Nephron progenitor cell (in vitro differentiated cells): ENCODE results near the gene PAH.
A peak's percentile ranks its signal among the peaks of the same experiment; 100 is the strongest.
"Not testable (repeated sequence)": the region's sequence is repeated elsewhere in the genome, so short reads cannot be mapped to it uniquely, and the experiment has no call there.

Experiments
- DNase-seq: peaks from one replicate; pipeline ENCODE4 v3.0.0; 2021
- H3K27ac Mint-ChIP-seq: 2 replicates; pipeline ENCODE4 v1.8.0; 2021; ENCODE audit warnings: mild to moderate bottlenecking, moderate library complexity, mixed read lengths
- H3K27me3 Mint-ChIP-seq: 2 replicates; pipeline ENCODE4 v1.8.0; 2021; ENCODE audit warnings: mild to moderate bottlenecking, low read depth, mixed read lengths; ENCODE audit not compliant: poor library complexity
- H3K36me3 Mint-ChIP-seq: 2 replicates; pipeline ENCODE4 v1.8.0; 2021; ENCODE audit warnings: low read depth, mixed read lengths
- H3K4me1 Mint-ChIP-seq: 2 replicates; pipeline ENCODE4 v1.8.0; 2021; ENCODE audit warnings: mixed read lengths
- H3K4me3 Mint-ChIP-seq: 2 replicates; pipeline ENCODE4 v1.8.0; 2021; ENCODE audit warnings: mild to moderate bottlenecking, moderate library complexity, mixed read lengths
- H3K9me3 Mint-ChIP-seq: 2 replicates; pipeline ENCODE4 v1.8.0; 2021; ENCODE audit warnings: mild to moderate bottlenecking, moderate library complexity, mixed read lengths
- CTCF ChIP-seq: fragments of 200-600 bp; sonication (generic); IDR thresholded peaks from 2 replicates; pipeline ENCODE4 v1.5.0; 2021; ENCODE audit warnings: antibody characterized with exemption

Gene PAH

GRCh38 chr12:102849722-102850447 lies 67.2 kb downstream of the PAH start:
- Mint-ChIP-seq H3K4me3 (no peak overlapping the region), H3K9me3 (no peaks in the 10 kb centered on the region), H3K27ac (no peak overlapping the region), H3K4me1 (no peaks in the 10 kb centered on the region), H3K36me3 (no peaks in the 10 kb centered on the region), H3K27me3 (peaks cover 45% of the 10 kb centered on the region)
- TF ChIP-seq CTCF, result no peak
- no peak for DNase-seq

GRCh38 chr12:102848832-102849231 lies 68.2 kb downstream of the PAH start:
- no peak for TF ChIP-seq CTCF
- no peak overlapping the region for H3K4me3 Mint-ChIP-seq
- H3K36me3 Mint-ChIP-seq, result no peaks in the 10 kb centered on the region
- H3K27ac Mint-ChIP-seq, result no peak overlapping the region
- no peak for DNase-seq
- no peaks in the 10 kb centered on the region for H3K9me3 Mint-ChIP-seq
- H3K4me1 Mint-ChIP-seq, result no peaks in the 10 kb centered on the region
- H3K27me3 Mint-ChIP-seq, result peaks cover 47% of the 10 kb centered on the region

GRCh38 chr12:102847131-102847530 lies 69.9 kb downstream of the PAH start:
- Mint-ChIP-seq H3K27ac (no peak overlapping the region), H3K36me3 (no peaks in the 10 kb centered on the region), H3K4me1 (no peaks in the 10 kb centered on the region), H3K9me3 (no peaks in the 10 kb centered on the region), H3K4me3 (no peak overlapping the region), H3K27me3 (peaks cover 49% of the 10 kb centered on the region)
- no peak for DNase-seq
- TF ChIP-seq CTCF, result no peak

- H3K27ac Mint-ChIP-seq, result no peak overlapping the region
- peaks cover 9% of the 10 kb centered on the region for H3K4me1 Mint-ChIP-seq
- no peak for TF ChIP-seq CTCF
- no peak overlapping the region for H3K4me3 Mint-ChIP-seq
- H3K36me3 Mint-ChIP-seq, result no peaks in the 10 kb centered on the region
- H3K27me3 Mint-ChIP-seq, result no peaks in the 10 kb centered on the region
- peak; percentile 75 for DNase-seq
- no peaks in the 10 kb centered on the region for H3K9me3 Mint-ChIP-seq
These were observed 83.2 kb downstream of the PAH start for GRCh38 chr12:102833687-102834441.

- not testable (repeated sequence) for DNase-seq, H3K36me3 Mint-ChIP-seq, H3K9me3 Mint-ChIP-seq, H3K27ac Mint-ChIP-seq, H3K27me3 Mint-ChIP-seq, H3K4me1 Mint-ChIP-seq
- H3K4me3 Mint-ChIP-seq, result peak overlapping the region; percentile 47
These were observed 84.2 kb downstream of the PAH start for GRCh38 chr12:102832826-102833225.

GRCh38 chr12:102824218-102824835 lies 92.7 kb downstream of the PAH start:
- H3K4me3 Mint-ChIP-seq, result no peak overlapping the region
- peaks cover 5% of the 10 kb centered on the region for H3K4me1 Mint-ChIP-seq
- peak; percentile 94 for DNase-seq
- no peak for TF ChIP-seq CTCF
- no peaks in the 10 kb centered on the region for H3K36me3 Mint-ChIP-seq
- no peak overlapping the region for H3K27ac Mint-ChIP-seq
- H3K9me3 Mint-ChIP-seq, result no peaks in the 10 kb centered on the region
- peaks cover 71% of the 10 kb centered on the region for H3K27me3 Mint-ChIP-seq
